Prostate gland (tissue), 2 donors: ENCODE data around the gene FRMD3. TPM values are rescaled to one million over a fixed set of nuclear protein-coding genes. Genes with fewer than 3 reads are reported as not detected.

Experiments used
- DNase-seq: peaks from one replicate; pipeline ENCODE4 v3.0.0-alpha.2; 2019; ENCODE audit warnings: low spot score
- H3K27ac ChIP-seq, 2 donors: fragments of 200-600 bp; sonication (generic); 2 replicates each; pipeline ENCODE4 v1.5.1; 2017 to 2019
- H3K27me3 ChIP-seq: fragments of 200-600 bp; sonication (generic); replicated peaks from 2 replicates; pipeline ENCODE4 v1.5.1; 2019; ENCODE audit not compliant: insufficient read depth
- H3K36me3 ChIP-seq, 2 donors: fragments of 200-600 bp; sonication (generic); 1 replicate in 1 of 2; 2 replicates in 1 of 2; pipeline versions ENCODE4 v1.5.1 to v1.8.1; 2017 to 2019
- H3K4me1 ChIP-seq: fragments of 200-600 bp; sonication (generic); replicated peaks from 2 replicates; pipeline ENCODE4 v1.5.1; 2019
- H3K4me3 ChIP-seq, 2 donors: fragments of 200-600 bp; sonication (generic); 2 replicates each; pipeline ENCODE4 v1.5.1; 2017 to 2019
- H3K9me3 ChIP-seq: fragments of 200-600 bp; sonication (generic); 2 replicates; pipeline ENCODE4 v1.5.1; 2017
- CTCF ChIP-seq, 4 experiments: fragments of 200-600 bp in 2 of 4; fragments of 450-650 bp in 2 of 4; sonication (generic) in 2 of 4; IDR thresholded peaks; 1 replicate in 3 of 4; 2 replicates in 1 of 4; pipeline ENCODE4 v1.5.1; 2016 to 2019; ENCODE audit warnings: antibody characterized with exemption in 4 of 4, mild to moderate bottlenecking in 2 of 4, moderate library complexity in 2 of 4
- POLR2A ChIP-seq: fragments of 450-650 bp; IDR thresholded peaks from one replicate; pipeline ENCODE4 v1.6.1; 2016; ENCODE audit warnings: antibody characterized with exemption, mild to moderate bottlenecking
- POLR2AphosphoS5 ChIP-seq: sonication (generic); formaldehyde crosslinking; IDR thresholded peaks from one replicate; pipeline ENCODE4 v1.6.1; 2017; ENCODE audit warnings: antibody characterized with exemption
- WGBS: methylation state at CpG from one replicate; pipeline ENCODE4 v1.1.5; 2018; 5-methylcytosine and 5-hydroxymethylcytosine counted together
- intact Hi-C: fragments of 100-400 bp; cut with DNase I; formaldehyde crosslinking; loops from one replicate; pipeline ENCODE4 v1.14.2; 2022
- total RNA-seq, 2 donors: library from RNA; depleted of rRNA; stranded (reverse); fragments of >200 nt; gene quantifications; one replicate each; pipeline ENCODE4 v1.1.0, GENCODE V29; 2016

FRMD3 gene
- total RNA-seq, 2 donors from 2014 or later = 2.3 to 3.4 TPM

- no peak for DNase-seq
- no peak overlapping the region for H3K4me3 ChIP-seq
- intact Hi-C loops = no loop called here
- no peaks in the 10 kb centered on the region for H3K27me3 ChIP-seq
- H3K4me1 ChIP-seq = no peaks in the 10 kb centered on the region
- H3K27ac ChIP-seq = no peak overlapping the region
- H3K36me3 ChIP-seq = no peaks in the 10 kb centered on the region
- no peaks in the 10 kb centered on the region for H3K9me3 ChIP-seq
- no peak for TF ChIP-seq CTCF (IDR thresholded peaks at IDR 0.05)
- no peak for TF ChIP-seq POLR2A
- no peak for TF ChIP-seq POLR2AphosphoS5
- WGBS = 76% methylated on average over 2 of the region's 2 CpGs
Measured at GRCh38 chr9:83401328-83401900, 136.8 kb downstream of the FRMD3 start.

- DNase-seq = no peak
- Histone ChIP-seq H3K36me3 (no peaks in the 10 kb centered on the region), H3K27me3 (no peaks in the 10 kb centered on the region), H3K9me3 (no peaks in the 10 kb centered on the region), H3K4me1 (no peaks in the 10 kb centered on the region), H3K27ac (no peak overlapping the region), H3K4me3 (no peak overlapping the region)
- WGBS = 96% methylated on average over 4 of the region's 4 CpGs
- intact Hi-C loops = no loop called here
- TF ChIP-seq POLR2AphosphoS5 (no peak), CTCF (IDR thresholded peaks at IDR 0.05) (no peak), POLR2A (no peak)
Measured at GRCh38 chr9:83396813-83397212, 141.4 kb downstream of the FRMD3 start.

- DNase-seq = no peak
Measured at GRCh38 chr9:83396342-83396741, 141.9 kb downstream of the FRMD3 start.

GRCh38 chr9:83392228-83392627 lies 146.0 kb downstream of the FRMD3 start:
- 93% methylated on average over 4 of the region's 4 CpGs for WGBS
- Histone ChIP-seq H3K36me3 (no peaks in the 10 kb centered on the region), H3K27ac (no peak overlapping the region), H3K9me3 (no peaks in the 10 kb centered on the region), H3K4me1 (no peaks in the 10 kb centered on the region), H3K27me3 (no peaks in the 10 kb centered on the region), H3K4me3 (no peak overlapping the region)
- TF ChIP-seq POLR2AphosphoS5 (no peak), CTCF (IDR thresholded peaks at IDR 0.05) (no peak), POLR2A (no peak)
- intact Hi-C loops = no loop called here
- no peak for DNase-seq

More at GRCh38 chr9:83396342-83396741, 141.9 kb downstream of the FRMD3 start:
- no peak overlapping the region for H3K27ac ChIP-seq
- intact Hi-C loops = no loop called here
- no peaks in the 10 kb centered on the region for H3K27me3 ChIP-seq
- H3K4me1 ChIP-seq = no peaks in the 10 kb centered on the region
- 86% methylated on average over 6 of the region's 6 CpGs for WGBS
- no peak overlapping the region for H3K4me3 ChIP-seq
- TF ChIP-seq CTCF (IDR thresholded peaks at IDR 0.05) (no peak), POLR2A (no peak), POLR2AphosphoS5 (no peak)
- H3K36me3 ChIP-seq = no peaks in the 10 kb centered on the region
- H3K9me3 ChIP-seq = no peaks in the 10 kb centered on the region

GRCh38 chr9:83388346-83388745 lies 149.9 kb downstream of the FRMD3 start:
- no peak overlapping the region for H3K27ac ChIP-seq
- H3K27me3 ChIP-seq = no peaks in the 10 kb centered on the region
- TF ChIP-seq POLR2AphosphoS5 (no peak), CTCF (IDR thresholded peaks at IDR 0.05) (no peak), POLR2A (no peak)
- no peaks in the 10 kb centered on the region for H3K36me3 ChIP-seq
- H3K4me3 ChIP-seq = no peak overlapping the region
- intact Hi-C loops = no loop called here
- 89% methylated on average over 1 of the region's 1 CpG for WGBS
- no peaks in the 10 kb centered on the region for H3K4me1 ChIP-seq
- H3K9me3 ChIP-seq = no peaks in the 10 kb centered on the region
- DNase-seq = no peak
